ENCODE data around the gene PGD. TPM values are rescaled to one million over a fixed set of nuclear protein-coding genes. Genes with fewer than 3 reads are reported as not detected.

PGD gene
- total and polyA plus RNA-seq, 7 donors: 30.6 to 115 (median 44.2) TPM

- Histone ChIP-seq H3K27ac (no peak overlapping the region), H3K36me3 (peaks cover 7 to 39% (median 18%) of the 10 kb centered on the region in 4 donors), H3K4me3 (no peak overlapping the region), H3K27me3 (no peaks in the 10 kb centered on the region), H3K4me1 (peaks cover 0 to 10% (median 3%) of the 10 kb centered on the region in 4 donors), H3K9me3 (no peaks in the 10 kb centered on the region)
- intact Hi-C loops (cut with DNase I): no loop called here
- TF ChIP-seq POLR2AphosphoS5 (IDR thresholded peaks at IDR 0.05): no peak
- no peak for TF ChIP-seq POLR2A (IDR thresholded peaks at IDR 0.05)
- no peak for TF ChIP-seq EP300 (IDR thresholded peaks at IDR 0.05)
- no peak for TF ChIP-seq CTCF (IDR thresholded peaks at IDR 0.05)
- WGBS, 2 donors: 96% methylated on average over 6 of the region's 6 CpGs
- no peak for DNase-seq
These were observed 19.2 kb upstream of the PGD start for GRCh38 chr1:10379676-10380075.

DNA sequence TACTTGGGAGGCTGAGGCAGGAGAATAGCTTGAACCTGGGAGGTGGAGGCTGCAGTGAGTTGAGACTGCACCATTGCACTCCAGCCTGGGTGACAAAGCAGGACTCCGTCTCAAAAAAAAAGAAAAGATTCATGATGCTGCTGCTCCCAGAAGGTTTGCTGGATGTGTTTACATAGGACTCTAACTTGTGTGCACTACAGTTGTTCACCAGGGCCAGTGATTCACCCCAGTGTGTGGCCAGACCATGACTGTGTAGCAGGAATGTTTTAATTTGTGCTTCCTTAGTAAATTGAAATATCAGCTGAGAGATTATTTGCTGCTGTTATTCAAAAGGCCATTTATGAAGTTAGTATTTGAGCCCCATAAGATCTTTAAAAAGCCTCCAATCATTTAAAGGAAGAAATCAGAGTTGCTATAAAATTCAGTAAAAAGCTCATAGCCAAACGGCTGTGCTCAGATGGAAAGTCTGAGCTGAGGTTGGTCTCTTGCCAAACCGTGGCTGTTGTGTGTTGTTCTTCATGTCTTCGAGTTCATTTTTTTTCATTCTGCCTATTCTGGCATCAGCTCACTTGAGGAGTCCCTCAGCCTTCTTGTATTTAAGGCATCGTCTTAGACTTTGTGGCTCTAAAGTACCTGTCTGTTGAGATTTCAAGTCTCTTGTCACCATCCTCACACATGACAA, 18.1 kb upstream of the PGD start:
- peaks cover 7 to 29% (median 11%) of the 10 kb centered on the region in 4 donors for H3K36me3 ChIP-seq
- H3K4me1 ChIP-seq: peaks cover 0 to 10% (median 3%) of the 10 kb centered on the region in 4 donors
- TF ChIP-seq POLR2A (IDR thresholded peaks at IDR 0.05): no peak
- TF ChIP-seq EP300 (IDR thresholded peaks at IDR 0.05): no peak
- TF ChIP-seq POLR2AphosphoS5 (IDR thresholded peaks at IDR 0.05): no peak
- TF ChIP-seq CTCF (IDR thresholded peaks at IDR 0.05): no peak
- no peak overlapping the region for H3K4me3 ChIP-seq
- WGBS, 2 donors: 73 to 81% methylated on average over 5 of the region's 5 CpGs
- DNase-seq: peak; percentile 68
- intact Hi-C loops (cut with DNase I): no loop called here
- peak overlapping the region in 1 of 4 donors; percentile 31 for H3K27ac ChIP-seq
- H3K27me3 ChIP-seq: no peaks in the 10 kb centered on the region
- H3K9me3 ChIP-seq: no peaks in the 10 kb centered on the region

DNA sequence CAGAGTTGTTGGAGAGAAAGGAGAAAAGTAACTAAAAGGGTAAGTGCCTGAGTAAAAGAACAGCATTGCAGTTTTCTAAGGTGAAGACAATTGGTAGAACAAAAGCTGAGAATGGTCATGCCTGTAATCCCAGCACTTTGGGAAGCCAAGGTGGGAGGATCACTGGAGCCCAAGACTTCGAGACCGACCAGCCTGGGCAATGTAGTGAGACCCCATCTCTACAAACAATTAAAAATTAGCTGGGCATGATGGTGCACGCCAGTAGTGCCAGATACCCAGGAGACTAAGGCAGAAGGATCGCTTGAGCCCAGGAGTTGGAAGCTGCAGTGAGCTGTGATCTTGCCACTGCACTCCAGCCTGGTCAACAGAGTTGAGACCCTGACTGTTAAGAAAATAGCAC, 15.2 kb upstream of the PGD start:
- H3K4me1 ChIP-seq: peaks cover 0 to 20% (median 15%) of the 10 kb centered on the region in 4 donors
- DNase-seq: no peak
- H3K27me3 ChIP-seq: no peaks in the 10 kb centered on the region
- intact Hi-C loops (cut with DNase I): no loop called here
- H3K9me3 ChIP-seq: no peaks in the 10 kb centered on the region
- no peak overlapping the region for H3K27ac ChIP-seq
- no peak for TF ChIP-seq CTCF (IDR thresholded peaks at IDR 0.05)
- no peak for TF ChIP-seq POLR2AphosphoS5 (IDR thresholded peaks at IDR 0.05)
- TF ChIP-seq EP300 (IDR thresholded peaks at IDR 0.05): no peak
- TF ChIP-seq POLR2A (IDR thresholded peaks at IDR 0.05): no peak
- peaks cover 0 to 8% (median 7%) of the 10 kb centered on the region in 4 donors for H3K36me3 ChIP-seq
- 83 to 97% methylated on average over 4 of the region's 4 CpGs for WGBS, 2 donors
- H3K4me3 ChIP-seq: no peak overlapping the region

DNA sequence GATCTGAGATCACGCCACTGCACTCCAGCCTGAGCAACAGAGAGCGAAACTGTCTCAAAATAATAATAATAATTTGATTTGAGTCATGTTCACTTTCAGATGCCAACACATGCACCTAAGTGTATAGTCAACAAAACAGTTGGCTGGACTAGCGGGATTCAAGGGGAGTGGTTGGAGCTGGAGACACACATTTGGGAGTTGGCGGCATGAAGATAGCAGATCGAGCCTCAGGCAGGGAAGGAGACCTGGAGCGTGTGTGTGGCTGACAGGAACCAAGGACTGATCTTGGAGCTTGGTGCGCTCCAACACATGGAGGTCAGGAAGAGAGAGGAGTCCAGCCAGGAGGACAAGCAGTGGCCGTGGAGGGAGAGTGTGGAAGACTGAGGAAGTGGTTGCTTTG, 14.6 kb upstream of the PGD start:
- no peaks in the 10 kb centered on the region for H3K9me3 ChIP-seq
- H3K4me3 ChIP-seq: no peak overlapping the region
- no peak overlapping the region for H3K27ac ChIP-seq
- TF ChIP-seq EP300 (IDR thresholded peaks at IDR 0.05) (no peak), POLR2AphosphoS5 (IDR thresholded peaks at IDR 0.05) (no peak), POLR2A (IDR thresholded peaks at IDR 0.05) (no peak), CTCF (IDR thresholded peaks at IDR 0.05) (no peak)
- 94% methylated on average over 8 of the region's 8 CpGs for WGBS, 2 donors
- peaks cover 0 to 3% (median 1%) of the 10 kb centered on the region in 4 donors for H3K36me3 ChIP-seq
- no peaks in the 10 kb centered on the region for H3K27me3 ChIP-seq
- intact Hi-C loops (cut with DNase I): no loop called here
- H3K4me1 ChIP-seq: peaks cover 0 to 22% (median 16%) of the 10 kb centered on the region in 4 donors
- no peak for DNase-seq

Measured in sigmoid colon (tissue), 7 donors.